Neural cell (in vitro differentiated cells): ENCODE measurements around the gene S1PR5. TPM values are rescaled to one million over a fixed set of nuclear protein-coding genes. Genes with fewer than 3 reads are reported as not detected.

Source experiments
- H2AFZ ChIP-seq: fragments of 200-600, 300-800 bp; sonication (generic), shearing (Covaris generic); 2 replicates; pipeline ENCODE4 v1.6.0; 2014; ENCODE audit warnings: low read depth, mild to moderate bottlenecking, antibody characterized with exemption, low read length, moderate library complexity
- H3F3A ChIP-seq: fragments of 200-600 bp; shearing (Covaris generic); 2 replicates; pipeline ENCODE4 v1.6.1; 2016; ENCODE audit warnings: mild to moderate bottlenecking, moderate library complexity, mixed read lengths, antibody characterized with exemption, low read length; ENCODE audit not compliant: insufficient read depth, poor library complexity, severe bottlenecking
- H3K27ac ChIP-seq: fragments of 200-600, 300-800 bp; sonication (generic), shearing (Covaris generic); 2 replicates; pipeline ENCODE4 v1.5.1; 2014; ENCODE audit warnings: mild to moderate bottlenecking, low read length, moderate library complexity
- H3K27me3 ChIP-seq: fragments of 300-800, 200-600 bp; sonication (generic), shearing (Covaris generic); 2 replicates; pipeline ENCODE4 v1.6.0; 2014; ENCODE audit warnings: mild to moderate bottlenecking, low read depth, low read length, moderate library complexity; ENCODE audit not compliant: insufficient read depth
- H3K36me3 ChIP-seq: fragments of 300-800, 200-600 bp; sonication (generic), shearing (Covaris generic); 2 replicates; pipeline ENCODE4 v1.5.1; 2014; ENCODE audit warnings: mild to moderate bottlenecking, antibody characterized with exemption, low read length, moderate library complexity; ENCODE audit not compliant: insufficient read depth
- H3K4me2 ChIP-seq: fragments of 300-800, 200-600 bp; sonication (generic), shearing (Covaris generic); 2 replicates; pipeline ENCODE4 v1.6.0; 2014; ENCODE audit warnings: mild to moderate bottlenecking, low read length
- H3K4me3 ChIP-seq: fragments of 300-800, 200-600 bp; sonication (generic), shearing (Covaris generic); 2 replicates; pipeline ENCODE4 v1.5.1; 2014; ENCODE audit warnings: mild to moderate bottlenecking, low read length, moderate library complexity
- H3K79me2 ChIP-seq: fragments of 200-600 bp; shearing (Covaris generic); replicated peaks from 2 replicates; pipeline ENCODE4 v1.6.0; 2014; ENCODE audit warnings: mild to moderate bottlenecking, low read length, moderate library complexity; ENCODE audit not compliant: insufficient read depth
- H3K9ac ChIP-seq: fragments of 300-800, 200-600 bp; sonication (generic), shearing (Covaris generic); 2 replicates; pipeline ENCODE4 v1.6.1; 2016; ENCODE audit warnings: mild to moderate bottlenecking, low read length, mixed read lengths
- H3K9me2 ChIP-seq: fragments of 200-600 bp; shearing (Covaris generic); 2 replicates; pipeline ENCODE4 v1.6.1; 2016; ENCODE audit warnings: mild to moderate bottlenecking, low read length, mixed read lengths; ENCODE audit not compliant: insufficient read depth
- H3K9me3 ChIP-seq: fragments of 200-600, 300-800 bp; sonication (generic), shearing (Covaris generic); 2 replicates; pipeline ENCODE4 v1.6.1; 2016; ENCODE audit warnings: mild to moderate bottlenecking, mixed run types, low read length, moderate library complexity, mixed read lengths
- H4K20me1 ChIP-seq: fragments of 200-600 bp; shearing (Covaris generic); 2 replicates; pipeline ENCODE4 v1.6.1; 2016; ENCODE audit warnings: mild to moderate bottlenecking, mixed run types; ENCODE audit not compliant: insufficient read depth
- EP300 ChIP-seq: fragments of 450-650 bp; conservative IDR thresholded peaks from 2 replicates; pipeline ENCODE4 v1.6.1; 2014; ENCODE audit warnings: antibody characterized with exemption, mild to moderate bottlenecking, moderate library complexity; ENCODE audit not compliant: poor library complexity, severe bottlenecking
- EZH2 ChIP-seq: fragments of 200-600, 300-800 bp; shearing (Covaris generic), sonication (generic); IDR thresholded peaks from 2 replicates; pipeline ENCODE4 v1.6.1; 2014; ENCODE audit warnings: antibody characterized with exemption, low read length, borderline replicate concordance, mild to moderate bottlenecking; ENCODE audit not compliant: insufficient read depth, poor library complexity, severe bottlenecking
- MXI1 ChIP-seq: fragments of 450-650 bp; conservative IDR thresholded peaks from 2 replicates; pipeline ENCODE4 v1.6.1; 2014; ENCODE audit warnings: antibody characterized with exemption, mild to moderate bottlenecking; ENCODE audit not compliant: poor library complexity, severe bottlenecking
- POLR2AphosphoS5 ChIP-seq: IDR thresholded peaks from 2 replicates; pipeline ENCODE4 v1.6.1; 2012
- RAD21 ChIP-seq: fragments of 450-650 bp; conservative IDR thresholded peaks from 2 replicates; pipeline ENCODE4 v1.6.1; 2014; ENCODE audit warnings: antibody characterized with exemption, mild to moderate bottlenecking, moderate library complexity
- SMC3 ChIP-seq: fragments of 450-650 bp; conservative IDR thresholded peaks from 2 replicates; pipeline ENCODE4 v1.6.1; 2014; ENCODE audit warnings: antibody characterized with exemption, mild to moderate bottlenecking, moderate library complexity; ENCODE audit not compliant: poor library complexity
- polyA plus RNA-seq: library from polyadenylated mRNA; depleted of rRNA; stranded (reverse); fragments of >200 nt; gene quantifications from 2 replicates; pipeline ENCODE4 v1.2.3, GENCODE V29; 2014
- TF ChIP-seq, protein P1 (sequence below): IDR thresholded peaks from 2 replicates; pipeline ENCODE4 v1.6.1; 2012; ENCODE audit warnings: borderline replicate concordance

S1PR5 gene
- polyA plus RNA-seq, 1 donor from 2014 or later: not detected

DNA sequence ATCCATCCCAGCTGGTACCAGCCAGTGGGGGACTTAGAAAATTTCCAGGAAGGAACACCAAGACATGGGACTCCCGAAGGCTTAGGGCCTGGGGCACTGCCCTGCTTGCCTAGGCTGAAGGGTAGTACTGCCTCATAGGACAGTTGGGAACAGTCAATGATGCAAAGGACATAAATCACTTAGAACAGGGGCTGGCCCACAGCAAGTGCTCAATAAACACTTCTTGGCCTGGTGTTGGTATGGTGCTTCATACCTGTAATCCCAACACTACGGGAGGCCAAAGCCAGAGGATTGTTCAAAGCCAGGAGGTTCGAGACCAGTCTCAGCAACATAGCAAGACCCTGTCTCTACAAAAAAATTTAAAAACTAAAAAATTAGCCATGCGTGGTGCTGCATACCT is 19.9 kb downstream of the S1PR5 start:
- H3K4me2 ChIP-seq: no peak overlapping the region
- H3K27ac ChIP-seq: no peak overlapping the region
- no peaks in the 10 kb centered on the region for H3K9me3 ChIP-seq
- H3K27me3 ChIP-seq: no peaks in the 10 kb centered on the region
- no peaks in the 10 kb centered on the region for H4K20me1 ChIP-seq
- TF ChIP-seq POLR2AphosphoS5 (no peak), EZH2 (no peak), EP300 (no peak), MXI1 (no peak)
- no peak overlapping the region for H2AFZ ChIP-seq
- no peak overlapping the region for H3K9ac ChIP-seq
- H3K79me2 ChIP-seq: peaks cover 9% of the 10 kb centered on the region
- no peaks in the 10 kb centered on the region for H3K36me3 ChIP-seq
- H3K4me3 ChIP-seq: no peak overlapping the region
- H3F3A ChIP-seq: no peaks in the 10 kb centered on the region
- no peaks in the 10 kb centered on the region for H3K9me2 ChIP-seq

GRCh38 chr19:10491472-10492047 is 25.7 kb downstream of the S1PR5 start:
- Histone ChIP-seq H3K79me2 (no peaks in the 10 kb centered on the region), H3K9me3 (no peaks in the 10 kb centered on the region), H3F3A (no peaks in the 10 kb centered on the region), H3K27ac (no peak overlapping the region), H3K4me3 (no peak overlapping the region), H2AFZ (no peak overlapping the region), H4K20me1 (no peaks in the 10 kb centered on the region), H3K9ac (no peak overlapping the region), H3K9me2 (no peaks in the 10 kb centered on the region), H3K36me3 (no peaks in the 10 kb centered on the region), H3K4me2 (no peak overlapping the region), H3K27me3 (no peaks in the 10 kb centered on the region)
- no peak for TF ChIP-seq SMC3
- TF ChIP-seq MXI1: no peak
- TF ChIP-seq POLR2AphosphoS5: no peak

DNA sequence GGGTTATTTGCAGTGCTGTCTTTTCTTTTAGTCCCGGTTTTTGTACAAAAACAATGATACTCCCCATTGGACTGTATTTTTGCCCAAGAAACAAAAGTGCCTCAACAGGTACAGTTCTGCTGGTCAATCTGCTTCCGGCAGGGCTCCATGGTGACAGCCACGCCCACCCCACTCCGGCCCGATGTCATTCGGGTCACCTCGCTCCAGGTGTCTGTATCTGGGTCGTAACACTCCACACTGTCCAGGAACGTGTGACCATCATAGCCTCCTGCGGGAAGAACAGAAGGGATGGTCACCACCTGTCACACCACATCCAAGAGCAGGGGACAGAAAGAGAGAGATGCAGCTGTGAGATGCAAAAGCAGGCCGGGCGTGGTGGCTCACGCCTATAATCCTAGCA is 30.7 kb downstream of the S1PR5 start:
- Histone ChIP-seq H3K9ac (no peak overlapping the region), H3K79me2 (no peaks in the 10 kb centered on the region), H3K36me3 (no peaks in the 10 kb centered on the region), H3K4me2 (no peak overlapping the region), H3K9me2 (no peaks in the 10 kb centered on the region), H3F3A (no peaks in the 10 kb centered on the region), H3K27ac (no peak overlapping the region), H3K9me3 (no peaks in the 10 kb centered on the region), H2AFZ (no peak overlapping the region), H4K20me1 (no peaks in the 10 kb centered on the region), H3K4me3 (no peak overlapping the region), H3K27me3 (no peaks in the 10 kb centered on the region)
- no peak for TF ChIP-seq RAD21
- no peak for TF ChIP-seq EP300
- TF ChIP-seq, protein P1, sequence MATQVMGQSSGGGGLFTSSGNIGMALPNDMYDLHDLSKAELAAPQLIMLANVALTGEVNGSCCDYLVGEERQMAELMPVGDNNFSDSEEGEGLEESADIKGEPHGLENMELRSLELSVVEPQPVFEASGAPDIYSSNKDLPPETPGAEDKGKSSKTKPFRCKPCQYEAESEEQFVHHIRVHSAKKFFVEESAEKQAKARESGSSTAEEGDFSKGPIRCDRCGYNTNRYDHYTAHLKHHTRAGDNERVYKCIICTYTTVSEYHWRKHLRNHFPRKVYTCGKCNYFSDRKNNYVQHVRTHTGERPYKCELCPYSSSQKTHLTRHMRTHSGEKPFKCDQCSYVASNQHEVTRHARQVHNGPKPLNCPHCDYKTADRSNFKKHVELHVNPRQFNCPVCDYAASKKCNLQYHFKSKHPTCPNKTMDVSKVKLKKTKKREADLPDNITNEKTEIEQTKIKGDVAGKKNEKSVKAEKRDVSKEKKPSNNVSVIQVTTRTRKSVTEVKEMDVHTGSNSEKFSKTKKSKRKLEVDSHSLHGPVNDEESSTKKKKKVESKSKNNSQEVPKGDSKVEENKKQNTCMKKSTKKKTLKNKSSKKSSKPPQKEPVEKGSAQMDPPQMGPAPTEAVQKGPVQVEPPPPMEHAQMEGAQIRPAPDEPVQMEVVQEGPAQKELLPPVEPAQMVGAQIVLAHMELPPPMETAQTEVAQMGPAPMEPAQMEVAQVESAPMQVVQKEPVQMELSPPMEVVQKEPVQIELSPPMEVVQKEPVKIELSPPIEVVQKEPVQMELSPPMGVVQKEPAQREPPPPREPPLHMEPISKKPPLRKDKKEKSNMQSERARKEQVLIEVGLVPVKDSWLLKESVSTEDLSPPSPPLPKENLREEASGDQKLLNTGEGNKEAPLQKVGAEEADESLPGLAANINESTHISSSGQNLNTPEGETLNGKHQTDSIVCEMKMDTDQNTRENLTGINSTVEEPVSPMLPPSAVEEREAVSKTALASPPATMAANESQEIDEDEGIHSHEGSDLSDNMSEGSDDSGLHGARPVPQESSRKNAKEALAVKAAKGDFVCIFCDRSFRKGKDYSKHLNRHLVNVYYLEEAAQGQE: no peak
- no peak for TF ChIP-seq MXI1
